ENCODE data around the gene PA2G4.

DNA sequence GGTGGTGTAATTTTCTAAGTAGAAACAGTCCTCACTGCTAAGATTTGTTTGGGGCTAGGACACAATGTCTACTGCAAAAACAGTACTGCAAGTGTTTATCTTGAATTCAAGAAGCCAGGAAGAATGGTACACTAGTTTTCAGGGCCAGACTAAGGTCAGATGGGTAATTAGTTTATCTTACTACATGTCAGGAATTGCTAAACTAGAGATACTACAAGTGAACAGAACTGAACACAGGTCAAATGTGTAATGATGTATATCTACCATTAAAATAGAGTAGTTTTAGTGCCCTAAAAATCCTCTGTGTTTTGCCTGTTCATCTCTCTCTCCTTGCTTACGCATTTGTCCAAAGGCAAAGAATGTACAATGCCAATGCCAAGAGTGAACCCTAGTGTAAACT lies 9.7 kb downstream of the PA2G4 start:
- TF ChIP-seq, protein P1, sequence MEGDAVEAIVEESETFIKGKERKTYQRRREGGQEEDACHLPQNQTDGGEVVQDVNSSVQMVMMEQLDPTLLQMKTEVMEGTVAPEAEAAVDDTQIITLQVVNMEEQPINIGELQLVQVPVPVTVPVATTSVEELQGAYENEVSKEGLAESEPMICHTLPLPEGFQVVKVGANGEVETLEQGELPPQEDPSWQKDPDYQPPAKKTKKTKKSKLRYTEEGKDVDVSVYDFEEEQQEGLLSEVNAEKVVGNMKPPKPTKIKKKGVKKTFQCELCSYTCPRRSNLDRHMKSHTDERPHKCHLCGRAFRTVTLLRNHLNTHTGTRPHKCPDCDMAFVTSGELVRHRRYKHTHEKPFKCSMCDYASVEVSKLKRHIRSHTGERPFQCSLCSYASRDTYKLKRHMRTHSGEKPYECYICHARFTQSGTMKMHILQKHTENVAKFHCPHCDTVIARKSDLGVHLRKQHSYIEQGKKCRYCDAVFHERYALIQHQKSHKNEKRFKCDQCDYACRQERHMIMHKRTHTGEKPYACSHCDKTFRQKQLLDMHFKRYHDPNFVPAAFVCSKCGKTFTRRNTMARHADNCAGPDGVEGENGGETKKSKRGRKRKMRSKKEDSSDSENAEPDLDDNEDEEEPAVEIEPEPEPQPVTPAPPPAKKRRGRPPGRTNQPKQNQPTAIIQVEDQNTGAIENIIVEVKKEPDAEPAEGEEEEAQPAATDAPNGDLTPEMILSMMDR (IDR thresholded peaks at IDR 0.05; ENCODE audit: low read depth, low read length) = no peak
- no peak for TF ChIP-seq EZH2phosphoT487 (IDR thresholded peaks at IDR 0.05; ENCODE audit: low read depth)

Measured in OCI-LY3 (cell line).